CD4-positive, alpha-beta T cell (primary cell): ENCODE results near the gene OTUD5. TPM values are rescaled to one million over a fixed set of nuclear protein-coding genes. Genes with fewer than 3 reads are reported as not detected.
A peak's percentile ranks its signal among the peaks of the same experiment; 100 is the strongest.

ENCODE experiments used
- ATAC-seq: fragments of 200-7000 bp; cut with Tn5 transposase; one replicate; pipeline ENCODE4 v1.10.0; 2022; ENCODE audit warnings: mild to moderate bottlenecking; ENCODE audit not compliant: poor library complexity
- CTCF ChIA-PET: fragments of 350-600 bp; sonication (Branson Sonifier 250); formaldehyde crosslinking; loops from one replicate; lab custom pipeline; 2021; ENCODE audit warnings: antibody characterized with exemption, inconsistent platforms; lab: Charles Lee
- POLR2A ChIA-PET: fragments of 350-600 bp; sonication (Branson Sonifier 250); formaldehyde crosslinking; loops from one replicate; lab custom pipeline; 2021; ENCODE audit warnings: antibody characterized with exemption, inconsistent platforms; lab: Charles Lee
- DNase-seq, 14 experiments: peaks; one replicate each; pipeline ENCODE4 v3.0.0-alpha.2; 2013 to 2020; ENCODE audit warnings: mixed read lengths in 2 of 14
- H3K27ac ChIP-seq, 2 donors: one replicate each; pipeline versions ENCODE4 v1.5.1 to v1.7.0; 2013; ENCODE audit warnings: low read length in 2 of 2, low read depth in 1 of 2, mild to moderate bottlenecking in 1 of 2
- H3K27me3 ChIP-seq, 2 experiments: 1 replicate in 1 of 2; 2 replicates in 1 of 2; pipeline versions ENCODE4 v1.6.1 to v1.7.0; 2013; ENCODE audit warnings: low read length in 2 of 2, control low read depth in 1 of 2, mild to moderate bottlenecking in 1 of 2, moderate library complexity in 1 of 2; ENCODE audit not compliant: insufficient read depth in 2 of 2, control insufficient read depth in 1 of 2
- H3K36me3 ChIP-seq: one replicate; pipeline ENCODE4 v1.6.1; 2013; ENCODE audit warnings: low read length, control low read depth; ENCODE audit not compliant: insufficient read depth
- H3K4me1 ChIP-seq: one replicate; pipeline ENCODE4 v1.6.1; 2013; ENCODE audit warnings: low read length, control low read depth; ENCODE audit not compliant: insufficient read depth
- H3K4me3 ChIP-seq: one replicate; pipeline ENCODE4 v1.5.1; 2013; ENCODE audit warnings: mild to moderate bottlenecking, low read length, moderate library complexity
- H3K9me3 ChIP-seq, 2 experiments: 1 replicate in 1 of 2; 2 replicates in 1 of 2; pipeline versions ENCODE4 v1.6.1 to v1.7.0; 2013; ENCODE audit warnings: low read length in 2 of 2, mild to moderate bottlenecking in 2 of 2, control low read depth in 1 of 2, moderate library complexity in 1 of 2; ENCODE audit not compliant: control insufficient read depth in 1 of 2, insufficient read depth in 1 of 2
- H3K27ac Mint-ChIP-seq: one replicate; pipeline ENCODE4 v1.8.0; 2020; ENCODE audit warnings: mixed read lengths
- H3K27me3 Mint-ChIP-seq: one replicate; pipeline ENCODE4 v1.8.0; 2021; ENCODE audit warnings: mixed read lengths
- H3K36me3 Mint-ChIP-seq: one replicate; pipeline ENCODE4 v1.8.0; 2021; ENCODE audit warnings: low read depth, mixed read lengths
- H3K4me1 Mint-ChIP-seq: one replicate; pipeline ENCODE4 v1.8.0; 2021; ENCODE audit warnings: low read depth, mixed read lengths
- H3K4me3 Mint-ChIP-seq: one replicate; pipeline ENCODE4 v1.8.0; 2020; ENCODE audit warnings: mild to moderate bottlenecking, mixed read lengths
- H3K9me3 Mint-ChIP-seq: one replicate; pipeline ENCODE4 v1.8.0; 2020; ENCODE audit warnings: mixed read lengths
- intact Hi-C, 2 experiments: fragments of 100-400 bp; cut with DNase I in 1 of 2; cut with micrococcal nuclease in 1 of 2; formaldehyde crosslinking; loops; one replicate each; pipeline versions ENCODE4 v1.15.1 to v1.9.0; 2023 to 2025; cut with DNase I, micrococcal nuclease
- total RNA-seq, 174 experiments: library from RNA in 2 of 174; stranded (reverse) in 2 of 174; gene quantifications; one replicate each; pipeline ENCODE4 v1.2.3 and lab custom pipeline; 2021 to 2026
- TF ChIP-seq, protein P1 (sequence below): fragments of 200-600 bp; IDR thresholded peaks from one replicate; pipeline ENCODE4 v1.8.0; 2022; ENCODE audit warnings: antibody characterized with exemption, mild to moderate bottlenecking

OTUD5 gene
- total RNA-seq, 2 experiments from 2014 or later, result 81.3 to 92.1 TPM

DNA sequence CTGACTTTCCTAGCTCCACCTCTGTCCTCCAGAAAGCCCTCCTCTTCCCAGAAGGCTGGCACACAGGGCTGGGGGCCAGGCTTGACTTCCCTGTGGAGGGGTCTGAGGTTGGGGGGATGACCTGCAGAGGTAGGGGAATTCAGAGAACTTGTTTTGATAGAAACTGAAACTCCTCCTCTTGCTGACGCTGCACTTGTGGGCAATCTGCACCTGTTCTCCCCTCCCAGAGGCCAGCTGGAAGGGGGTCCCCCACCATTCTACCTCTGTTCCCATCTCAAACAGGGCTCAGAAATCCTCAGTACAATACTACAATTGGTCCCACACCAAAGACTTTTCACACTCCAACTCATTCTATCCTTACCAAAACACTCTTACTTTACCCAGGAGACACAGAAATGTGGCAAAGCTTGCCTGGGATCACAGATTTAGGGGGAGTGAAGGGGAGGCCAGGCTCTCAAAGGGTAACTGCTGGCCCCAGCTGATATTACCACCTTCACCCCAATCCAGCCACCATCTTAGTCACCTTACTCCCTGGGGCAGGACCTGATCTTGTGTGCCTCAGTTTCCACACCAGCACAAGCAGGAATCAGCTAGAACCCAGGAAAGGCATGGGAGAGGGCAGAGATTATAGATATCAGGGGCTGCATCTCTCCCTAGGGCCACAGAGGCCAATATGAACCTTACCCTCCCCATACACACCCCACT is 18.5 kb downstream of the OTUD5 start:
- no peaks in the 10 kb centered on the region for H3K9me3 ChIP-seq
- H3K27ac Mint-ChIP-seq, result peak overlapping the region; percentile 98
- DNase-seq (peak in 12 of 14 experiments; percentile 38 to 90 (median 66)), ATAC-seq (peak; percentile 35)
- H3K36me3 ChIP-seq, result peaks cover 25% of the 10 kb centered on the region
- ChIA-PET POLR2A (interaction anchor here (0.8 to 9.1 kb wide), 15 partner anchors 10 to 364 kb away, joined by 4 to 335 read pairs (median 11); partner anchors contain the start of genes OTUD5, PIM2, PQBP1 and RBM3), CTCF (interaction anchor here (0.8 to 2.5 kb wide), 3 partner anchors 17 to 47 kb away, joined by 3 to 13 read pairs (median 4); no protein-coding TSS in a partner anchor)
- peaks cover 75% of the 10 kb centered on the region for H3K36me3 Mint-ChIP-seq
- H3K27me3 ChIP-seq, result no peaks in the 10 kb centered on the region
- H3K27ac ChIP-seq, result peak overlapping the region; percentile 92 to 93
- H3K9me3 Mint-ChIP-seq, result no peaks in the 10 kb centered on the region
- peak overlapping the region; percentile 70 for H3K4me3 Mint-ChIP-seq
- H3K4me3 ChIP-seq, result no peak overlapping the region
- TF ChIP-seq, protein P1, sequence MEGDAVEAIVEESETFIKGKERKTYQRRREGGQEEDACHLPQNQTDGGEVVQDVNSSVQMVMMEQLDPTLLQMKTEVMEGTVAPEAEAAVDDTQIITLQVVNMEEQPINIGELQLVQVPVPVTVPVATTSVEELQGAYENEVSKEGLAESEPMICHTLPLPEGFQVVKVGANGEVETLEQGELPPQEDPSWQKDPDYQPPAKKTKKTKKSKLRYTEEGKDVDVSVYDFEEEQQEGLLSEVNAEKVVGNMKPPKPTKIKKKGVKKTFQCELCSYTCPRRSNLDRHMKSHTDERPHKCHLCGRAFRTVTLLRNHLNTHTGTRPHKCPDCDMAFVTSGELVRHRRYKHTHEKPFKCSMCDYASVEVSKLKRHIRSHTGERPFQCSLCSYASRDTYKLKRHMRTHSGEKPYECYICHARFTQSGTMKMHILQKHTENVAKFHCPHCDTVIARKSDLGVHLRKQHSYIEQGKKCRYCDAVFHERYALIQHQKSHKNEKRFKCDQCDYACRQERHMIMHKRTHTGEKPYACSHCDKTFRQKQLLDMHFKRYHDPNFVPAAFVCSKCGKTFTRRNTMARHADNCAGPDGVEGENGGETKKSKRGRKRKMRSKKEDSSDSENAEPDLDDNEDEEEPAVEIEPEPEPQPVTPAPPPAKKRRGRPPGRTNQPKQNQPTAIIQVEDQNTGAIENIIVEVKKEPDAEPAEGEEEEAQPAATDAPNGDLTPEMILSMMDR, result no peak
- intact Hi-C loops, result loop anchor here in 1 of 2 experiments (2.0 to 5.0 kb wide), 2 partner anchors 48 to 292 kb away; no protein-coding TSS in a partner anchor
- H3K27me3 Mint-ChIP-seq, result no peaks in the 10 kb centered on the region
- H3K4me1 ChIP-seq, result peaks cover 98% of the 10 kb centered on the region
- peaks cover 96% of the 10 kb centered on the region for H3K4me1 Mint-ChIP-seq

DNA sequence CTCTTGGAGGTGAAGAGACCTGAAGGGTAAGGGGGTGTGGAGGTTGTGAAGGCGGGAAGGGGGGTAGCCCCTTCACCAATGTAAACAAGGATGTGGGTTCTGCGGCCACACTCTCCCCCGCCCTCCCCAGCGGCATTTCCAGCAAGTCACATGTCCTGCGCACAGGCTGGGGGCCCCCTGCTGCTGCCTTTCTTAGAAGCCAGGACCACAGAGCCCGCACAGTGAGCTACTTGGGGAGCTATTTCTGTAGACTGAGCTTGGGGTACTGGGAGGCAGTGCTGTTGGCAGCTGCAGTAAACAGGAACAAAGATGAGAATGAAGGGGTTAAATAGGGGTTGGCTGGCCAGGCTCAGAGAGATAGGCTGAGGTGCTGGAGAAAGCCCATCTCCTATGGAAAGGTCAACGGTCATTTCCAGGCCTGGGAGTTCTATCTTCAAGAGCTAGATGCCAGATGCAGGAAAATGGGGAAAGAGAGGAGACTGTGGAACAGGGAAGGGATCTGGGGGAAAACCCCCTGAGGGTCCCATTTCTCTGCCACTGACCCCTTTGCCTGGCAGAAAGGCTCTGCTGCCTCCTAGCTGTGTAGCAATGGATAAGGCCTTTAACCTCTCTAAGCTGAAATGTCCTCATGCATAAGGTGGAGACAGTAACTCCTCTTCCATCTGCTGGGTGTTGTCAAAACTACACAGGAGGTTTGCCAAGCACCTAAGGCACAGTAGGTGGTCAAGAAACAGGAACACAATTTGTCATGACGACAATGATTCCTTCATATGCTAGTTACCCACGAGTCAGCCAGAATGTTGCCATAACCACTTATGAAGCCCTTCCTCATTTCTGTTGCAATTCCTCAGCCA is 20.1 kb downstream of the OTUD5 start:
- ChIA-PET POLR2A (interaction anchor here (0.6 to 9.1 kb wide), 21 partner anchors 9 to 363 kb away, joined by 3 to 335 read pairs (median 5); partner anchors contain the start of genes GRIPAP1, HDAC6, OTUD5 and PIM2), CTCF (interaction anchor here (0.7 to 2.5 kb wide), 10 partner anchors 9 to 242 kb away, joined by 3 to 13 read pairs (median 8); partner anchors contain the start of genes PQBP1, SLC35A2 and TIMM17B)
- peaks cover 90% of the 10 kb centered on the region for H3K4me1 Mint-ChIP-seq
- peak overlapping the region; percentile 98 for H3K27ac Mint-ChIP-seq
- H3K36me3 ChIP-seq, result peaks cover 32% of the 10 kb centered on the region
- DNase-seq (peak; percentile 77 to 94 (median 88)), ATAC-seq (peak; percentile 68)
- no peaks in the 10 kb centered on the region for H3K27me3 ChIP-seq
- H3K9me3 Mint-ChIP-seq, result no peaks in the 10 kb centered on the region
- H3K27me3 Mint-ChIP-seq, result no peaks in the 10 kb centered on the region
- H3K4me3 ChIP-seq, result peak overlapping the region; percentile 49
- peaks cover 85% of the 10 kb centered on the region for H3K4me1 ChIP-seq
- TF ChIP-seq, protein P1, result peak; percentile 40
- peaks cover 70% of the 10 kb centered on the region for H3K36me3 Mint-ChIP-seq
- no peaks in the 10 kb centered on the region for H3K9me3 ChIP-seq
- peak overlapping the region; percentile 92 to 93 for H3K27ac ChIP-seq
- intact Hi-C loops, result loop anchor here (1.0 to 5.0 kb wide), 4 partner anchors 17 to 290 kb away; no protein-coding TSS in a partner anchor
- peak overlapping the region; percentile 82 for H3K4me3 Mint-ChIP-seq
